Tongue (tissue), 2 donors: ENCODE results near the gene TMEM79. TPM values are rescaled to one million over a fixed set of nuclear protein-coding genes. Genes with fewer than 3 reads are reported as not detected.

Source experiments
- DNase-seq: peaks from one replicate; pipeline ENCODE4 v3.0.0-alpha.2; 2015
- total RNA-seq: library from RNA; depleted of rRNA; stranded (reverse); fragments of >200 nt; gene quantifications from one replicate; pipeline ENCODE4 v1.2.3, GENCODE V29; 2014

The TMEM79 gene, protein sequence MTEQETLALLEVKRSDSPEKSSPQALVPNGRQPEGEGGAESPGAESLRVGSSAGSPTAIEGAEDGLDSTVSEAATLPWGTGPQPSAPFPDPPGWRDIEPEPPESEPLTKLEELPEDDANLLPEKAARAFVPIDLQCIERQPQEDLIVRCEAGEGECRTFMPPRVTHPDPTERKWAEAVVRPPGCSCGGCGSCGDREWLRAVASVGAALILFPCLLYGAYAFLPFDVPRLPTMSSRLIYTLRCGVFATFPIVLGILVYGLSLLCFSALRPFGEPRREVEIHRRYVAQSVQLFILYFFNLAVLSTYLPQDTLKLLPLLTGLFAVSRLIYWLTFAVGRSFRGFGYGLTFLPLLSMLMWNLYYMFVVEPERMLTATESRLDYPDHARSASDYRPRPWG
- total RNA-seq: 6.1 TPM

DNA sequence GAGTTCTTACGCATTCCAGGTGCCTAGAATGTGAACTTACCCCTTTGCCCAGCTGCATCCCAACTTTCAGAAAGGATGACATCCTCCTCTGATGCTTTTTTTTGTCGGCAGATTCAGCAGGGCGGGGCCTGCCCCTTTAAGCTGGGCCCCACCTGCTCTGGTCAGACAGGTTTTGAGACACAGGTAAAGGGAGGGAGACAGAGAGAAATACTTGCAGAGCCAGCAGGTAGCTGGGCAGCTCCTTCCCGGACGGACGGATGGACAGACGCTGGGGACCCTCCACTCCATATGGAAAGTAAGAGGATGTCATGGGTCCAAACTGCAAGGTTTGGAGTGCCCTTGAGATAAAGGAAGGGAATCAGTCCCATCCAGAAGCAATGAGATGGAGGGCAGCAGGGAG lies at the start of gene TMEM79:
TSS of gene TMEM79 (plus strand) at position 214 of the 400 bp plus-strand sequence. CDS start 902 bp downstream, outside the sequence.
- DNase-seq: peak; percentile 34

DNA sequence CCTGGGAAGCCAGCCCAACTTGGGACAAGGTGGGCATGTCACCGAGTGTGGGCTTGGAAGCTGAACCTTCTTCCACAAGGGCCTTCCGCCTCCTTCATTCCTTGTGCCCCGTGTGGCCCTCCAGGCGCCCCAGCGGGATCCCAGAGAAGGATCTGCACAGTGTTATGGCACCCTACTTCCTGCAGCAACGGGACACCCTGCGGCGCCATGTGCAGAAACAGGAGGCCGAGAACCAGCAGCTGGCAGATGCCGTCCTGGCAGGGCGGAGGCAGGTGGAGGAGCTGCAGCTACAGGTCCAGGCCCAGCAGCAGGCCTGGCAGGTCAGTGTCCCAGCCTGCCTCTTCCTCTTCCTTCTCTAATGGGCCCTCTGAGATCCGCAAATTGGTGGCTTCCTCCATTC lies 48.0 kb upstream of the TMEM79 start:
- no peak for DNase-seq

DNA sequence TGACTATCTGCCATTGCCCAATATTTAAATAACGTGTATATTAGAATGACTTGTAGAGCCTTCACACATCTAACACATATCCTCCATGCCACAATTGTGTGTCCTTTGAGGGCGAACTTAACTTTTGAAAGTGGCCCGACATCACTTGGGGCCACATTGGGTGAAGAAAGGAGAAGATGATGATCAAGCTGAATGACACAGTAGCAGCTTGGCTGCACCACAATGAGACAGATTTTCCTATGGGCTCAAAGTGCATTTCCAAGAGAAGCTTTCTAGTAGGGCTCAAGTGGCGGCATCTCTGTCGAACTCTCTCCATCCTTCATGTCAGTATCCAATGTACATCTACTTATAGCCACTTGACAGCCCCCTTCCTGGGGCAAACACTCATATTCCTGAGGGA lies 45.9 kb upstream of the TMEM79 start:
- DNase-seq: no peak

- DNase-seq: no peak
Measured at GRCh38 chr1:156241311-156241811, 42.8 kb upstream of the TMEM79 start.

DNA sequence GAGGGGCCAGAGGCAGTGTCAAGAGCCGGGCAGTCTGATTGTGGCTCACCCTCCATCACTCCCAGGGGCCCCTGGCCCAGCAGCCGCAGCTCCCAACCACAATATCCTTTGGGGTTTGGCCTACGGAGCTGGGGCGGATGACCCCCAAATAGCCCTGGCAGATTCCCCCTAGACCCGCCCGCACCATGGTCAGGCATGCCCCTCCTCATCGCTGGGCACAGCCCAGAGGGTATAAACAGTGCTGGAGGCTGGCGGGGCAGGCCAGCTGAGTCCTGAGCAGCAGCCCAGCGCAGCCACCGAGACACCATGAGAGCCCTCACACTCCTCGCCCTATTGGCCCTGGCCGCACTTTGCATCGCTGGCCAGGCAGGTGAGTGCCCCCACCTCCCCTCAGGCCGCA lies 42.2 kb upstream of the TMEM79 start, which contains the start of gene BGLAP:
TSS of gene BGLAP (plus strand) at position 259 of the 400 bp plus-strand sequence. CDS start at position 307, 48 bp downstream.
- no peak for DNase-seq

DNA sequence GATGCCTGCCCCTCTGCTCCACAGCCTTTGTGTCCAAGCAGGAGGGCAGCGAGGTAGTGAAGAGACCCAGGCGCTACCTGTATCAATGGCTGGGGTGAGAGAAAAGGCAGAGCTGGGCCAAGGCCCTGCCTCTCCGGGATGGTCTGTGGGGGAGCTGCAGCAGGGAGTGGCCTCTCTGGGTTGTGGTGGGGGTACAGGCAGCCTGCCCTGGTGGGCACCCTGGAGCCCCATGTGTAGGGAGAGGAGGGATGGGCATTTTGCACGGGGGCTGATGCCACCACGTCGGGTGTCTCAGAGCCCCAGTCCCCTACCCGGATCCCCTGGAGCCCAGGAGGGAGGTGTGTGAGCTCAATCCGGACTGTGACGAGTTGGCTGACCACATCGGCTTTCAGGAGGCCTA lies 41.4 kb upstream of the TMEM79 start:
- no peak for DNase-seq

GRCh38 chr1:156244126-156244525 lies 40.0 kb upstream of the TMEM79 start:
- DNase-seq: no peak

GRCh38 chr1:156244712-156245111 lies 39.4 kb upstream of the TMEM79 start:
- no peak for DNase-seq

DNA sequence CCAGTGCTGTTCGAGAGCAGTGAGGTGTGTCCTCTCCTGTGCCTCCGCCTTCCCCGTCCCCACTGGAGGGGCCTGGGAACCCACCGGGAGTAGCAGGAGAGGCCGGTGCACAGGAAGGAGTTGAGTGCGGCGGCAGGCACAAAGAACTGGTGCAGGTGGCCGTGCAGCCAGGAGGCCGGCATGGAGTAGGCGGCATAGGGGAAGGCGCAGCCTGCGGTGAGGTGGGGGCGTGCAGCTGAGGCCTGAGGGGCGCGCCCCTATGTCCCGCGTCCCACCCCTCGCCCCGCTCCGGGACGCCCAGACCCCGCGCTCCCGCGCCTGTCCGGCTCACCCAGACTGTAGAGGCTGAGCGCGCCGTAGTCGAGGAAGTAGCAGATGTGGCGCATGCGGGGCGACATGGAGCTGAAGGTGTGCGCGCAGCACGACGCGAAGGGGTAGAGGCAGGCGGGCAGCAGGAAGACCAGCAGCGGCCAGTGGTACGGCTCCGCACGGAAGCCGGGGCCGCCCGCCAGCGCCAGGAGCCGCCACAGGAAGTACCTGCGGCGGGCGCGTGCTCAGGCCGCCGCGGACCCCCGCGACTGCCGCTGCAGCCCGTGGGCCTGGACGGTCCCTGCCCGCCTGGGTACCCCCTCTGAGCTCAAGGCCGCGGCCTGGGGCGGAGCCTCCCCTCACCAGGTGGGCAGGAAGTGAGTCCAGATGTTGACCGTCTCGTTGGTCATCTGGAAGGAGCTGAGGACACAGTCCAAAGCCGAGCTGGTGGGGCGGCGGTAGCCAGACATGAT lies 38.5 kb upstream of the TMEM79 start:
- peak; percentile 52 for DNase-seq

DNA sequence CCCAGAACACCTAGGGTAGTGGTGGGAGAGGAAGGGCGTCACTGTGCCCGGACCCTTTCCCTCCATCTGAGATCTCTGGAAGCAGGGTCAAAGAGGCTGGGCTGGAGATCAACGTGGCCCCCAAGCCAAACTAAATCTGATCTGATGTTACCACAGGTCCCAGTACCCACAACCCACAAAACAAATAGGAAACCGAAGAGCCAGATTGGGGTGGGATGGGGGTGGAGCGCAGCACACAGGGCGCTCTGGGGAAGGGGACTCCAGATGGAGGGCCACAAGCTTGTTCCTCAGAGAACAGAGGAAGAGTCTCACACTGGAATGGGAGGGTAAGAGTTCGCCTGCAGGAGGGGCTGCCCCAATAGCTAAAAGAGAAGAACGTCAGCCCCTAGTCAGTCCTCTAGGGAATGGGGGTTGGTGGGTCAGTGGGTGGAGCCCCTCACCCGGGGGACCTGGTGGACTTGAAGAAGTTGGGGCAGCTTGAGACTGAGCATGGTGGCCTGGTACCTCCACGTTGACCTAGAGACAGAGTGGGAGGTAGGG lies 37.8 kb upstream of the TMEM79 start:
- no peak for DNase-seq

- DNase-seq: no peak
Measured at GRCh38 chr1:156246781-156247459, 37.2 kb upstream of the TMEM79 start.

DNA sequence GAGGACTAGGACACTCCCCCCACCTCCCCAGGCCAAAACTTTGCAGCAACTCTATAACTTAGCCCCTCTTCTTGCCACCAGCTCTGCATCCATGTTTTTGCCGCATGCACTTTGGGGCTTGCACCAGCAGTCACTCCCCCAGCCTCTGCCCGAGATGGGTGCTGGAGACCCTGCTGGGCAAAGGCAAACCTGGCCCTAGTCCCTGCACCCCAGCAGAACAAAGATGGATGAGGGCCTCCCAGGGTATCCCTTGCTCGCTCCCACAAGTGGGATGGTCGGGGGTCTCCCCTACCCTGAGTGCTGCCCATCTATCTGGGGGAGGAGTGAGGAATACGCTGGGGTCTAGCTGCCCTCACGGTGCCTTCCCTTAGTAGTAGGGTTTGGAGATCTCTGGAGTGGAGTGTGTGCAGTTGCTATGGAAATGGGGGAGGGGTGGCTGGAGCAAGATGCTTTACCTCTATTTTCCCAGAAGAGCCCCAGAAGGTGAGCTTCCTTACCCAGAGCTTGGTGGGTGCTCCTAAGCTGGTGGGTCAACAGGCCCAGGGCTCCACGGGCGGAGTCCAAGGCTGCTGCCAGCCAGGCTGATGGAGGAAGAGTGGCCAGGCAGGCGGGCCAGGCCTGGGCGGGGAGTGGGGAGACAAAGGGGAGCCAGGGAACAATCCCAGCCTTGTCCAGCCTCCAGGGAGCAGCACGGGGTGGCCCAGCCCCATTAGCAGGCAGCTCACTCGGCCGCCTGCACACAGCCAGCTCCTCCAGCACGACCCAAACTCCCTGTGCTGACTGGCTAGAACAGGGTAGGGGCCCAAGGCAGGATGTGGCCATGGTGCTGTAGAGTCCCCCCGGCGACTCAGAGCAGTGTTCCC lies 36.4 kb upstream of the TMEM79 start, which contains the start of gene PAQR6:
TSS of gene PAQR6 (minus strand) at position 597 of the 863 bp plus-strand sequence. CDS start 1,325 bp downstream, outside the sequence.
- DNase-seq: no peak

- DNase-seq: no peak
Measured at GRCh38 chr1:156248323-156248683, 35.8 kb upstream of the TMEM79 start.

DNA sequence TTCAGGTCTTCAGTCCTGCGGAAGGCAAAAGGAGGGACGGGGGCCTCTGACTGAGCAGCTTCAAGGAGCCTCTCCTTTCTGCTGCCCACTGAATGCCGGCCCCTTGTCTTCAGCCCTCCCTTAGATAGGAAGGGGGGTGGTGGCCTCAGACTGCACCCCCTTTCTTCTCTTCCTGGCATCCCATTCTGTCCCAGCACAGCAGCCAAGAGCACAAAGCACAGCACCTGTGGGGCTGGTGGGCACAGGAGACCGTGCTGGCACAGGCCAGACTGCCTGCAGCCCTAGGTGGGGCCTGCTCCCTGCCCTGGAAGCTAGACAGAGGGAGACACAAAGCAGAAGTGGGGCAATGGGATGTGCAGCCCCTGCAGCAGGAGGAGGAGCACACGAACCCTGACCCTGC lies 34.5 kb upstream of the TMEM79 start:
- no peak for DNase-seq

DNA sequence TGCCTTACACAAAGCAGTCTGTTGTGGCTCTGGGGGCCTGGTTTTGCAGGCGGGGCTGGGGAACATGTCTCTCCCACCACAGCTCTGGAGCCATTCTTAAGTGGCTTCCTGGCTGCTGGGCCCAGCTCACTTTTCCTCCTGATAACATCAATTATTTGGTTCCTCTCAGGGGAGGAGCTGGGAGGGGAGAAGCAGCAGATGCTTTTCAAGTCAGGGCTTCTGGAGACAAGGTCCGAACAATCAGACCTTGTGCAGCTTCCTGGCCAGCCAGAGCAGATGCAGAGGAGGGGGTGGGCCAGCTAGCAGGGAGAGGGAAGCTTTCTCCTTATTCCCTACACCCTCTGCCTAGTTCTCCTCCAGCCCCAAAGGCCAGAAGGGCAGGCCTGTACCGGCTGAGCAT lies 32.6 kb upstream of the TMEM79 start:
- DNase-seq: no peak

DNA sequence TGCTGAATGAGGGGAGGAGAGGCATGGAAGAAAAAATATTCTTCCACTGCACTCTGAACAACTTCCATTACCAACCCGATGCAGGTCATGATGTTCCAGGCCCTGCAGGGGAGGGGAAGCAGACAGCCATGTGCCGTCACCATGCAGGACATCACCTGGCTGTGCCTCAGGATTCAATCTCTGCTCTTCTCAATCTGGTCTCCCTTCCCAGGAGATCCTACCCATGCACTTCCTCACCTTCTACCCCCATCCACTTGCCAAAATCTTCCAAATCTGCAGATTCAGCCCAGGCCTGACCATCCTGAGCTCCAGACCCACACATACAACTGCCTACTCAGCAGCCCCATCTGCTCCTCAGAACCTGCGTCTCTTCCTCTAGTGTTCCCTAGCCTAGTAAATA lies 30.5 kb upstream of the TMEM79 start:
- no peak for DNase-seq

GRCh38 chr1:156257711-156258110 lies 26.4 kb upstream of the TMEM79 start:
- DNase-seq: no peak

GRCh38 chr1:156258859-156259258 lies 25.3 kb upstream of the TMEM79 start:
- DNase-seq: no peak

- DNase-seq: peak; percentile 65
Measured at GRCh38 chr1:156259805-156260204, 24.3 kb upstream of the TMEM79 start.

- DNase-seq: no peak
Measured at GRCh38 chr1:156260896-156261295, 23.2 kb upstream of the TMEM79 start.
